Ishikawa (cell line): ENCODE measurements around the gene ARHGEF19.

Source experiments
- CEBPB ChIP-seq: IDR thresholded peaks from 2 replicates; pipeline ENCODE4 v1.6.1; 2012
- CREB1 ChIP-seq: IDR thresholded peaks from 2 replicates; pipeline ENCODE4 v1.6.1; 2012; ENCODE audit warnings: low read depth
- EGR1 ChIP-seq: IDR thresholded peaks from 2 replicates; pipeline ENCODE4 v1.6.1; 2012
- EP300 ChIP-seq: IDR thresholded peaks from 2 replicates; pipeline ENCODE4 v1.6.1; 2012; ENCODE audit warnings: borderline replicate concordance
- RAD21 ChIP-seq: IDR thresholded peaks from 2 replicates; pipeline ENCODE4 v1.6.1; 2012; ENCODE audit warnings: low read depth
- TAF1 ChIP-seq: IDR thresholded peaks from 2 replicates; pipeline ENCODE4 v1.6.1; 2012; ENCODE audit warnings: low read depth, mild to moderate bottlenecking
- TCF12 ChIP-seq: IDR thresholded peaks from 2 replicates; pipeline ENCODE4 v1.6.1; 2012; ENCODE audit warnings: low read depth
- YY1 ChIP-seq: IDR thresholded peaks from 2 replicates; pipeline ENCODE4 v1.6.1; 2012; ENCODE audit warnings: low read depth
- ZBTB7A ChIP-seq: IDR thresholded peaks from 2 replicates; pipeline ENCODE4 v1.6.1; 2012; ENCODE audit warnings: low read depth
- TF ChIP-seq, protein P1 (sequence below): IDR thresholded peaks from 2 replicates; pipeline ENCODE4 v1.6.1; 2012
- TF ChIP-seq, protein P2 (sequence below): IDR thresholded peaks from 2 replicates; pipeline ENCODE4 v1.6.1; 2012; ENCODE audit warnings: low read depth, mild to moderate bottlenecking
- TF ChIP-seq, protein P3 (sequence below): IDR thresholded peaks from 2 replicates; pipeline ENCODE4 v1.6.1; 2012

DNA sequence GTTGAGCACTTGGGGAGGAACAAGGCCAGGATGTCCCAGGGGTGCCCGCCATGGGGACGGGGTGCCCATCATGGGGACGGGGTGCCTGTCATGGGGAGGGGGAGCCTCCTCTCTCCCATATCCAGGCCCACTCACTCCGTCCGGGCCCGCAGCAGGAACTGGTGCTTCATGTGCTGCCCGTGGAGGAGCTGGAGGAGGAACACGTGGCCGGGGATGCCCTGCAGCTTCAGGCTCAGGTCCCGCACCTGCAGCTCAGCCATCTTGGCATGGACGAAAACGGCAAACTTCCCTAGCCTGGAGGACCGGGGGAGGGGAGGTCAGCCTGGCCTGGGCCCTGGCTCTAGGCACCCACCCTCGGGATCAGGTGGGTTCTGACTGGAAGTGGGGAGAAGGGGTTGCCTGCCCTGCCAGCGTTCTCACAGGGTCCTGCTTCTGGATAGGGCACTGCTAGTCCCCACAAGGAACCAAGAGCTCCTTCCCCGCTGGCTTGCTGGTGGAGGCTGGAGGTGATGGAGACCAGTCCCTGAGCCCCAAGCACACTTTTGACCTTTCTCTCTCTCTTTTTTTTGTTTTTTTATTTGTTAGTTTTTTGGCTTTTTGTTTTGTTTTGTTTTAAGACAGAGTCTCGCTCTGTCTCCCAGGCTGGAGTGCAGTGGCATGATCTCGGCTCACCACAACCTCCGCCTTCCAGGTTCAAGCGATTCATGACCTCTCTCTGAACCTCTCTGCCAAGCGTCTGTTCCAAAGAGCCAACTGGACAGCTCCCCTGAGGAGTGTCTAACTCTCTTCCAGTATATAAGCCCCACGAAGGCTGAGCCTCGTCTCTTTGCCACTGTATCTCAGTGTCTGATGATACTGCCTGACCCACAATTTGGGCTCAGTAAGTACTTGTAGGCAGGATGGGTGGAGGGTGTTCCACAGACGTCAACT, 9.9 kb downstream of the ARHGEF19 start:
- TF ChIP-seq, protein P1, sequence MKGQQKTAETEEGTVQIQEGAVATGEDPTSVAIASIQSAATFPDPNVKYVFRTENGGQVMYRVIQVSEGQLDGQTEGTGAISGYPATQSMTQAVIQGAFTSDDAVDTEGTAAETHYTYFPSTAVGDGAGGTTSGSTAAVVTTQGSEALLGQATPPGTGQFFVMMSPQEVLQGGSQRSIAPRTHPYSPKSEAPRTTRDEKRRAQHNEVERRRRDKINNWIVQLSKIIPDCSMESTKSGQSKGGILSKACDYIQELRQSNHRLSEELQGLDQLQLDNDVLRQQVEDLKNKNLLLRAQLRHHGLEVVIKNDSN = no peak
- TF ChIP-seq, protein P2, sequence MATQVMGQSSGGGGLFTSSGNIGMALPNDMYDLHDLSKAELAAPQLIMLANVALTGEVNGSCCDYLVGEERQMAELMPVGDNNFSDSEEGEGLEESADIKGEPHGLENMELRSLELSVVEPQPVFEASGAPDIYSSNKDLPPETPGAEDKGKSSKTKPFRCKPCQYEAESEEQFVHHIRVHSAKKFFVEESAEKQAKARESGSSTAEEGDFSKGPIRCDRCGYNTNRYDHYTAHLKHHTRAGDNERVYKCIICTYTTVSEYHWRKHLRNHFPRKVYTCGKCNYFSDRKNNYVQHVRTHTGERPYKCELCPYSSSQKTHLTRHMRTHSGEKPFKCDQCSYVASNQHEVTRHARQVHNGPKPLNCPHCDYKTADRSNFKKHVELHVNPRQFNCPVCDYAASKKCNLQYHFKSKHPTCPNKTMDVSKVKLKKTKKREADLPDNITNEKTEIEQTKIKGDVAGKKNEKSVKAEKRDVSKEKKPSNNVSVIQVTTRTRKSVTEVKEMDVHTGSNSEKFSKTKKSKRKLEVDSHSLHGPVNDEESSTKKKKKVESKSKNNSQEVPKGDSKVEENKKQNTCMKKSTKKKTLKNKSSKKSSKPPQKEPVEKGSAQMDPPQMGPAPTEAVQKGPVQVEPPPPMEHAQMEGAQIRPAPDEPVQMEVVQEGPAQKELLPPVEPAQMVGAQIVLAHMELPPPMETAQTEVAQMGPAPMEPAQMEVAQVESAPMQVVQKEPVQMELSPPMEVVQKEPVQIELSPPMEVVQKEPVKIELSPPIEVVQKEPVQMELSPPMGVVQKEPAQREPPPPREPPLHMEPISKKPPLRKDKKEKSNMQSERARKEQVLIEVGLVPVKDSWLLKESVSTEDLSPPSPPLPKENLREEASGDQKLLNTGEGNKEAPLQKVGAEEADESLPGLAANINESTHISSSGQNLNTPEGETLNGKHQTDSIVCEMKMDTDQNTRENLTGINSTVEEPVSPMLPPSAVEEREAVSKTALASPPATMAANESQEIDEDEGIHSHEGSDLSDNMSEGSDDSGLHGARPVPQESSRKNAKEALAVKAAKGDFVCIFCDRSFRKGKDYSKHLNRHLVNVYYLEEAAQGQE = no peak
- TF ChIP-seq EP300 (no peak), TCF12 (no peak), RAD21 (no peak), ZBTB7A (no peak), YY1 (no peak), TAF1 (no peak), CREB1 (no peak), CEBPB (no peak), EGR1 (no peak)
- TF ChIP-seq, protein P3, sequence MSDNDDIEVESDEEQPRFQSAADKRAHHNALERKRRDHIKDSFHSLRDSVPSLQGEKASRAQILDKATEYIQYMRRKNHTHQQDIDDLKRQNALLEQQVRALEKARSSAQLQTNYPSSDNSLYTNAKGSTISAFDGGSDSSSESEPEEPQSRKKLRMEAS = no peak
